GM12878 (cell line): ENCODE results near the gene WNT11. TPM values are rescaled to one million over a fixed set of nuclear protein-coding genes. Genes with fewer than 3 reads are reported as not detected.
A peak's percentile ranks its signal among the peaks of the same experiment; 100 is the strongest.

Experiments
- ATF3 ChIP-seq: IDR thresholded peaks from 2 replicates; pipeline ENCODE4 v1.6.1; 2011; ENCODE audit warnings: low read depth, mild to moderate bottlenecking, low read length, moderate library complexity, borderline replicate concordance; ENCODE audit errors: extremely low read depth
- BHLHE40 ChIP-seq, 2 experiments: fragments of 450-650 bp in 1 of 2; IDR thresholded peaks; 2 replicates each; pipeline ENCODE4 v1.6.1; 2011 to 2017; ENCODE audit warnings: low read depth in 2 of 2, borderline replicate concordance in 1 of 2, improper control_type of control experiment in 1 of 2, low read length in 1 of 2, mild to moderate bottlenecking in 1 of 2
- FOXK2 ChIP-seq: fragments of 450-650 bp; IDR thresholded peaks from 2 replicates; pipeline ENCODE4 v1.6.1; 2017; ENCODE audit warnings: mild to moderate bottlenecking, moderate library complexity
- HDGF ChIP-seq: fragments of 450-650 bp; IDR thresholded peaks from 2 replicates; pipeline ENCODE4 v1.6.1; 2016; ENCODE audit warnings: antibody characterized with exemption
- HSF1 ChIP-seq: fragments of 150-350 bp; IDR thresholded peaks from 2 replicates; pipeline ENCODE4 v1.6.1; 2014; ENCODE audit warnings: mild to moderate bottlenecking, low read depth, low read length
- IKZF1 ChIP-seq: fragments of 450-650 bp; conservative IDR thresholded peaks from 2 replicates; pipeline ENCODE4 v1.6.1; 2017; ENCODE audit warnings: antibody characterized with exemption, mild to moderate bottlenecking
- PAX5 ChIP-seq: IDR thresholded peaks from 2 replicates; pipeline ENCODE4 v1.6.1; 2011; ENCODE audit warnings: low read depth, low read length, borderline replicate concordance
- RCOR1 ChIP-seq: conservative IDR thresholded peaks from 2 replicates; pipeline ENCODE4 v1.6.1; 2012; ENCODE audit warnings: low read depth, low read length, improper control_type of control experiment
- RELA ChIP-seq: fragments of 450-650 bp; IDR thresholded peaks from 2 replicates; pipeline ENCODE4 v1.8.0; 2014; ENCODE audit warnings: borderline replicate concordance; ENCODE audit not compliant: partially characterized antibody
- SREBF2 ChIP-seq: IDR thresholded peaks from 2 replicates; pipeline ENCODE4 v1.6.1; 2012; ENCODE audit warnings: mild to moderate bottlenecking, low read length
- polyA plus RNA-seq, 11 experiments: library from polyadenylated mRNA; depleted of rRNA in 4 of 11; unstranded in 6 of 11; stranded (reverse) in 5 of 11; fragments of >200 nt; fragmentation: Nextera tagmentation in 4 of 11; fragmentation: Illumina TruSeq in 1 of 11; extraction: Ambion mirVana in 4 of 11; extraction: Trizol in 1 of 11; gene quantifications; 1 replicate in 1 of 11; 2 replicates in 10 of 11; pipeline versions ENCODE4 v1.2.1 to v1.2.3, GENCODE V29; 2011 to 2016; ENCODE audit warnings: inconsistent platforms in 2 of 11, missing spikeins in 2 of 11, low read depth in 1 of 11
- total RNA-seq, 4 experiments: library from RNA; depleted of rRNA in 3 of 4; stranded (reverse); fragments of >200 nt in 3 of 4; fragmentation: Illumina TruSeq in 1 of 4; extraction: Trizol in 1 of 4; gene quantifications; 2 replicates each; pipeline versions ENCODE4 v1.2.1 to v1.2.3, GENCODE V29; 2013 to 2021
- TF ChIP-seq, protein P1 (sequence below): fragments of 450-650 bp; IDR thresholded peaks from 2 replicates; pipeline ENCODE4 v1.6.1; 2014; ENCODE audit warnings: mild to moderate bottlenecking
- TF ChIP-seq, protein P2 (sequence below): IDR thresholded peaks from 2 replicates; pipeline ENCODE4 v1.6.1; 2012; ENCODE audit warnings: low read depth, low read length, improper control_type of control experiment

Gene WNT11
- total and polyA plus RNA-seq, 10 of the 15 experiments (the other 5 are each of a cell fraction or from before 2014, with no cell fraction given), result 0.05 to 0.19 TPM; not detected in 8

GRCh38 chr11:76208438-76209374 is 2.4 kb upstream of the WNT11 start (continued):
- TF ChIP-seq BHLHE40 (IDR thresholded peaks at IDR 0.05; ENCODE audit: borderline replicate concordance in 1 of 2, low read depth in 2 of 2, low read length in 1 of 2) (peak in 1 of 2 experiments; percentile 65; a peak in 2 of 4 replicates), RELA (no peak), SREBF2 (no peak), IKZF1 (peak; percentile 34; the same call in 1 of the 2 replicates), HSF1 (no peak), PAX5 (no peak), RCOR1 (no peak), FOXK2 (no peak), ATF3 (no peak), HDGF (no peak)
- TF ChIP-seq, protein P1, sequence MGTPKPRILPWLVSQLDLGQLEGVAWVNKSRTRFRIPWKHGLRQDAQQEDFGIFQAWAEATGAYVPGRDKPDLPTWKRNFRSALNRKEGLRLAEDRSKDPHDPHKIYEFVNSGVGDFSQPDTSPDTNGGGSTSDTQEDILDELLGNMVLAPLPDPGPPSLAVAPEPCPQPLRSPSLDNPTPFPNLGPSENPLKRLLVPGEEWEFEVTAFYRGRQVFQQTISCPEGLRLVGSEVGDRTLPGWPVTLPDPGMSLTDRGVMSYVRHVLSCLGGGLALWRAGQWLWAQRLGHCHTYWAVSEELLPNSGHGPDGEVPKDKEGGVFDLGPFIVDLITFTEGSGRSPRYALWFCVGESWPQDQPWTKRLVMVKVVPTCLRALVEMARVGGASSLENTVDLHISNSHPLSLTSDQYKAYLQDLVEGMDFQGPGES, result no peak
- TF ChIP-seq, protein P2, sequence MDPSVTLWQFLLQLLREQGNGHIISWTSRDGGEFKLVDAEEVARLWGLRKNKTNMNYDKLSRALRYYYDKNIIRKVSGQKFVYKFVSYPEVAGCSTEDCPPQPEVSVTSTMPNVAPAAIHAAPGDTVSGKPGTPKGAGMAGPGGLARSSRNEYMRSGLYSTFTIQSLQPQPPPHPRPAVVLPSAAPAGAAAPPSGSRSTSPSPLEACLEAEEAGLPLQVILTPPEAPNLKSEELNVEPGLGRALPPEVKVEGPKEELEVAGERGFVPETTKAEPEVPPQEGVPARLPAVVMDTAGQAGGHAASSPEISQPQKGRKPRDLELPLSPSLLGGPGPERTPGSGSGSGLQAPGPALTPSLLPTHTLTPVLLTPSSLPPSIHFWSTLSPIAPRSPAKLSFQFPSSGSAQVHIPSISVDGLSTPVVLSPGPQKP, result 0 out of 2 replicates have a peak, but pooled peaks have one; percentile 3
- TF ChIP-seq, all 136 proteins: peak for 12
